Dermis microvascular lymphatic vessel endothelial cell (primary cell): ENCODE measurements around the gene AFAP1L2. TPM values are rescaled to one million over a fixed set of nuclear protein-coding genes. Genes with fewer than 3 reads are reported as not detected.
"Not testable (repeated sequence)": the region's sequence is repeated elsewhere in the genome, so short reads cannot be mapped to it uniquely, and the experiment has no call there.

Experiments
- DNase-seq, 2 donors: peaks; one replicate each; pipeline versions ENCODE4 v3.0.0 to v3.0.0-alpha.2; 2010; ENCODE audit warnings: low read depth in 2 of 2
- total RNA-seq: library from RNA; depleted of rRNA; stranded (reverse); fragments of >200 nt; gene quantifications from 2 replicates; pipeline ENCODE4 v1.2.1, GENCODE V29; 2014

The AFAP1L2 gene
- total RNA-seq, 1 donor from 2014 or later: 1.2 TPM

GRCh38 chr10:114337510-114338462, 66.5 kb downstream of the AFAP1L2 start:
- no peak for DNase-seq

- DNase-seq: no peak
Observed at GRCh38 chr10:114336823-114337509, 67.3 kb downstream of the AFAP1L2 start.

- DNase-seq: no peak
Observed at GRCh38 chr10:114335614-114336013, 68.7 kb downstream of the AFAP1L2 start.

DNA sequence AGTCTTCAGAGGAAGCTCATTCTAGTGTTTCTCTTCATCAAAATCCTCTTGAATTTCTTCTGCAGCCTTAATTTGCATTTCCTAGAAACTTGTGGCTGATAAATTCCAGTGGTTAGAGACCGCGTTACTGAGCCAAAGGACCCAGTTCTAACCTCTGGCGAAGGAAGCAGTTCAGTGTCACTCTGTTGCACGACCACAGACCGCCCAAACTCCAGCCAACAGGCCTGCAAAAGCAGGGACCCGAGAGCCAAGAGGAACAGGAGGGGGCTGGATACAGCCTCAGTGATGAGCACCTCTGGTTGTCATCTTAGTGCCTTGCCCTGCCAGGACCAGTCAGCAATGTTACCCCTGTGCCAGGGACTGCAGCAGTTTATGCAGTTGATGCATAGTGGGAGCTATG, 70.0 kb downstream of the AFAP1L2 start:
- DNase-seq: no peak

DNA sequence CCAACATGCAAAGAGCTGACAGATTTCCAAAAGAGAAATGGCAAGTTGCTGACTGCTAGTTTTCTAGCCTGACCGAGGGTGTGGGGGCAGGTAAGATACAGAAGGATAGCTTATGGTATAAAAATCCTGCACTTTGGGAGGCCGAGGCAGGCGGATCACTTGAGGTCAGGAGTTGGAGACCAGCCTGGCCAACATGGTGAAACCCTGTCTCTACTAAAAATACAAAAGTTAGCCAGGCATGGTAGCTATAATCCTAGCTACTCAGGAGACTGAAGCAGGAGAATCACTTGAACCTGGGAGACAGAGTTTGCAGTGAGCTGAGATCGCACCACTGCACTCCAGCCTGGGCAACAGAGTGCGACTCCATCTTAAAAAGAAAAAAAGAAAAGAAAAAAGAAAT, 70.9 kb downstream of the AFAP1L2 start:
- not testable (repeated sequence) for DNase-seq

- no peak for DNase-seq
Observed at GRCh38 chr10:114332301-114333192, 71.8 kb downstream of the AFAP1L2 start.

- no peak for DNase-seq
Observed at GRCh38 chr10:114329634-114330365, 74.5 kb downstream of the AFAP1L2 start.

- no peak for DNase-seq
Observed at GRCh38 chr10:114328874-114329273, 75.4 kb downstream of the AFAP1L2 start.

DNA sequence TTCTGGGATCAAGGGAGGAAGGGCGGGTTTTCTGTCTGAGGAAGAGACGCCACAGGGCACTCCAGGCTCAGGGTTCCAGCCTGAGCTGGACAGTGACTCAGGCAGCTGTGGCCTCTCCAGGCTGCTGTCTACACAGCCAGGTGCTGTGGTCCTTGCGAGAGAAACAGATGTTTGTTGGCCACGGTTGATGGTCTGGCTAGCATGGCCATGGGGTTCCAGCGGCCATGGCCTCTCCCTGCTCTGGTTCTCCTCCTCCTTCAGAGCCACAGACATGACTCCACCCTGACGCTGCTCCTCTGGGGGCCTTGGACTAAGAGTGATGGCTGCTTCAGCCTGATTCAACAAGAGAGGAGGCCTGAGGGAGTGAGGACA, 75.9 kb downstream of the AFAP1L2 start:
- no peak for DNase-seq

DNA sequence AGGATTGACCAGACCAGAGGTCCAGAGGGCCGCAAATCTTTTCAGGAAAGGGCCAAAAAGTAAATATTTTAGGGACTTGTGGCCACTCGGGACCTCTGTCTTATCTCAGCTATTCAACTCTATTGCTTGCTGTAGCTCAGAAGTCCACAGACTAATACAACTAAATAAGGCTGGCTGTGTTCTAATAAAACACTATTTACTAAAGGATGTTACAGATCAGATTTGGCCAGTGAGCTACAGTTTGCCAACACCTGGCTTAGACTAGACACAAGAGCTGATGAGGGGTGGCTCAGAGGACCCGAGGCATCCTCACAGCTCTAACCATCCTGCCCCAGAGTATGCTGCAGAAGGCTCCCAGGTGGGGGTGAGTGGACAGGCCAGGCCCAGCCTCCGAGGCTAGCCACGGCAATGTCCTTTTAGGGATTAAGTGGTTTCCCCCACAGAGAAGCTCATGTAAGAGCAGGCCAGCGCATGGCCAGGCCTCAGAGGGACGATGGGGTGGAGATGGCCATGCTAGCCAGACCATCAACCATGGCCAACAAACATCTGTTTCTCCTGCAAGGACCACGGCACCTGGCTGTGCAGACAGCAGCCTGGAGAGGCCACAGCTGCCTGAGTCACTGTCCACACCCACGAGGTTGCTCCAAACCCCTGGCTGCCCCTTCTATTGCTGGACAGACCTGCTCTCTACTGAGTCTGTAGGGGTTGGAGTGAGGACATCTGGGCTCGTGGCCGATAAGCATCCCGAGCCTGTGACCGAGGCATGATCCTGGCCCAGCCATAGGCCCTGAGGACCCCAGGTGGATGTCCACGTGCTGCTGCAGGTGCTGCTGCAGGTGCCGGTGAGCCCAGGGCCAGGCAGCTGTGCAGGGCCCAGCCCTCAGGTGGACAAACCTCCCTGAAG, 76.5 kb downstream of the AFAP1L2 start:
- no peak for DNase-seq

- DNase-seq: no peak
Observed at GRCh38 chr10:114326795-114327194, 77.5 kb downstream of the AFAP1L2 start.

DNA sequence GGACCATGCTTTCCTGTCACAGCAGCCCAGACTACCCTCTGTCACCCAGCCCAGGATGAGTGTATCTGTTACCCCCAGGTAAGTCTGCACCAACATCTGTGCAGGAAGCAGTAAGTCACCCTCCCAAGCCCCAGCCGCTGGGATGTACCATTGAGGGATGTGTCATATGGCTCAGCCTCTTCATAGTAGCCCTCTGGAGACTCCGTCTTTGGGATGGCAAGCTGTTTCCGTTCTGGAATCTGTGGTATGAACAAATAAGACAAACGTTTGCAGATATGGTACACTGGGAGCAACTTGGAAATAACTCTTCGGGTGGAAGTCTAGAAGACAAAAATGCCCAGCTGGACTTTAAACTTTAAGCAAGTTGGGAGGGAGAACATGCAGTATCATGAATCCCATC, 81.3 kb downstream of the AFAP1L2 start:
- no peak for DNase-seq

DNA sequence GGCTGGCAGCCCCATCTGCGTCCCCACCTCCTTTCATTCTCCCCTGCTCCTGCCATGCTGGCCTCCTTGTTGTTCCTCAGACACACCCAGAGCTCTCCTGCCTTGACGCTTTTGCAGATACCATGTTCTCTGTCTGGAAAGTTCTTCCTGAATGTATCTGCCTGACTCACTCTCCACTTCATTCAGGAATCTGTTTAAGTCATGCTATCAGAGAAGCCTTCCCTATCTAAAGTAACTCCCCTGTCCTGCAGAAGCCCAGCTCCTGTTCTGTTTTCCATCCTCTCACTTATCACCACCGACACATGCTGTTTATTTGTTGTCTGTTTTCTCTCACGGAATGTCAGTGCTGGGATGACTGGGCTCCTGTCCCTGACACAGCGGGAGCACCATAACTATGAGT, 82.0 kb downstream of the AFAP1L2 start:
- no peak for DNase-seq

GRCh38 chr10:114320249-114321116, 83.8 kb downstream of the AFAP1L2 start:
- peak in 1 of 2 donors; percentile 18 for DNase-seq

- no peak for DNase-seq
Observed at GRCh38 chr10:114319406-114320248, 84.7 kb downstream of the AFAP1L2 start.

DNA sequence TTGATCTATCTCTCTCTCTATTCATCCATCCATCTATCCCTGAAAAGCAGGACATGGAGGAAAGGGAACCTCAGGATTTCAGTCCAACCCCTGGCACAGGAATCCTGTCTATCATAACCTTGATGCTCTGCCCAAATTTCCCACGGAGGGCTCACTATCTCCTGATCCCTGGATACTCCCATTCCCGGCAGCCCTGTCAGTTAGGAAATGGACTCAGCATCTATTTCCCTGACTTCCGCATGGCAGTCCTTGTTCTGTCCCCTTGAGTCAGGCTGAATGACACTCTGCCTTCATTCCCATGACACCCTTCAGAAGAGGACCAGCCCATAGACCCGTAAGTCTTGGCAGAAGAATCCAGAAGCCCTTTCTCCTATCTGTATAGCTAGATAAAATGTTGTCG, 87.6 kb downstream of the AFAP1L2 start:
- no peak for DNase-seq

DNA sequence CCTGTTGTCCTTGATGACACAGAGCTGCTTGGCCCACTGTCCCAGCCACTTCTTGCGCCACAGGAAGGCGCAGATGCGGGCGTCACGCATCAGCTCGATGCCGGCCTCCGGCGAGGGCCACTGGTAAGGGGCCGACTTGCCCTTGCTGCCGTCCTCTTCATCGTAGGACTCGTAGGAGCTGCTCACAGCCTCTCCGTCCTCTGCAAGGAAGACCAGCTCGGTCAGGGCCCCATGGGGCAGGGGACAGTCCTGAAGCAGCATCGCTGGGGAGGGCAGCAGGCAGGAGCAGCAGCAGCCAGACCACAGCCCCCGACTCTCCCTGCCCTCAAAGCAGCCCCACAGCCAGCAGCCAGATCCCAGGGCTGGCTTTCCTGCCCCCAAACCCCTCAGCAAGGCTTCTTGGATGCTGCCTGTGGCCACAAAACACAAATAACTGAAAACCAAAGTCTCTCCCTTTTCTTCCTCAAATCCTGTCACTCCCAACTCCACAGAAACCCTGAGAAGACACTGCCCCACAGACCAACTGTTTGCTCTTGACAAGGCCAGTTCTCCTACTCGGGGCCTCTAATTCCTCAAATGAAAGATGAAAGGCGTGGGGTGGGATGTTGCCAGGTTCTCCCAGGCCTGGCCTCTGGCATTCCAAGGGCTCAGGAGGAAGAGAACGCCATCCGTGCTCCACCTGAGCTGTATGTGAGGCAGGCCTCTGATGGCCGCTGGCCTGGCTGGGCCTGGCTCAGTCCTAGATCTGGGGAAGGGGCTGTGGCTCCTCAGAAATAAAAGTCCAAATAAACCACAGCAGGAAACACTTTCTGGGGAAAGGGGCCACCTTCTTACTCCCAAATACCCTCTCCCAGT, 88.5 kb downstream of the AFAP1L2 start:
- no peak for DNase-seq
